Stimulated activated CD4-positive, alpha-beta T cell treated with anti-CD3 and anti-CD28 coated beads, Interleukin-4, amount 100 ng/mL, for 4 hours (primary cell): ENCODE data around the gene SYNPO.

Experiments
- DNase-seq, 2 experiments: peaks; one replicate each; pipeline ENCODE4 v3.0.0-alpha.2; 2020

SYNPO gene

GRCh38 chr5:150640311-150641005, at the start of gene SYNPO:
Gene SYNPO (plus strand): TSS chr5:150640660. CDS start chr5:150648276, 7,616 bp downstream.
- DNase-seq = no peak

GRCh38 chr5:150590979-150591695, 49.3 kb upstream of the SYNPO start:
- DNase-seq = no peak

- DNase-seq = no peak
Measured at GRCh38 chr5:150593593-150593992, 46.9 kb upstream of the SYNPO start.

- DNase-seq = no peak
Measured at GRCh38 chr5:150593996-150594395, 46.5 kb upstream of the SYNPO start.

- no peak for DNase-seq
Measured at GRCh38 chr5:150595466-150596031, 44.9 kb upstream of the SYNPO start.

- DNase-seq = no peak
Measured at GRCh38 chr5:150596313-150596712, 44.1 kb upstream of the SYNPO start.

- no peak for DNase-seq
Measured at GRCh38 chr5:150596826-150597225, 43.6 kb upstream of the SYNPO start.

GRCh38 chr5:150598006-150598405, 42.5 kb upstream of the SYNPO start:
- no peak for DNase-seq

- no peak for DNase-seq
Measured at GRCh38 chr5:150598821-150599273, 41.6 kb upstream of the SYNPO start.

GRCh38 chr5:150599281-150599680, 41.2 kb upstream of the SYNPO start:
- no peak for DNase-seq

- no peak for DNase-seq
Measured at GRCh38 chr5:150599917-150600511, 40.4 kb upstream of the SYNPO start.

- DNase-seq = no peak
Measured at GRCh38 chr5:150600616-150601490, 39.6 kb upstream of the SYNPO start.

- no peak for DNase-seq
Measured at GRCh38 chr5:150601491-150602345, 38.7 kb upstream of the SYNPO start.

- DNase-seq = no peak
Measured at GRCh38 chr5:150603052-150603451, 37.4 kb upstream of the SYNPO start.

- no peak for DNase-seq
Measured at GRCh38 chr5:150603491-150603890, 37.0 kb upstream of the SYNPO start.

- no peak for DNase-seq
Measured at GRCh38 chr5:150604010-150604409, 36.5 kb upstream of the SYNPO start.

- DNase-seq = no peak
Measured at GRCh38 chr5:150604894-150605440, 35.5 kb upstream of the SYNPO start.

GRCh38 chr5:150605546-150605945, 34.9 kb upstream of the SYNPO start:
- no peak for DNase-seq

- no peak for DNase-seq
Measured at GRCh38 chr5:150606476-150606875, 34.0 kb upstream of the SYNPO start.

- no peak for DNase-seq
Measured at GRCh38 chr5:150607105-150607504, 33.4 kb upstream of the SYNPO start.

GRCh38 chr5:150607991-150608390, 32.5 kb upstream of the SYNPO start:
- no peak for DNase-seq
